GM21381 (cell line): ENCODE measurements around the gene ANKRD1.
"Not testable (repeated sequence)": the region's sequence is repeated elsewhere in the genome, so short reads cannot be mapped to it uniquely, and the experiment has no call there.

Source experiments
- ATAC-seq: cut with Tn5 transposase; IDR thresholded peaks from one replicate; pipeline ENCODE4 v1.9.1; 2021; ENCODE audit warnings: mild to moderate bottlenecking, moderate library complexity; ENCODE audit not compliant: unreplicated experiment

ANKRD1 gene

GRCh38 chr10:90913774-90914420 is 7.0 kb downstream of the ANKRD1 start:
- no peak for ATAC-seq

- ATAC-seq: no peak
Measured at GRCh38 chr10:90912854-90913479, 7.9 kb downstream of the ANKRD1 start.

GRCh38 chr10:90912174-90912573 is 8.7 kb downstream of the ANKRD1 start:
- no peak for ATAC-seq

DNA sequence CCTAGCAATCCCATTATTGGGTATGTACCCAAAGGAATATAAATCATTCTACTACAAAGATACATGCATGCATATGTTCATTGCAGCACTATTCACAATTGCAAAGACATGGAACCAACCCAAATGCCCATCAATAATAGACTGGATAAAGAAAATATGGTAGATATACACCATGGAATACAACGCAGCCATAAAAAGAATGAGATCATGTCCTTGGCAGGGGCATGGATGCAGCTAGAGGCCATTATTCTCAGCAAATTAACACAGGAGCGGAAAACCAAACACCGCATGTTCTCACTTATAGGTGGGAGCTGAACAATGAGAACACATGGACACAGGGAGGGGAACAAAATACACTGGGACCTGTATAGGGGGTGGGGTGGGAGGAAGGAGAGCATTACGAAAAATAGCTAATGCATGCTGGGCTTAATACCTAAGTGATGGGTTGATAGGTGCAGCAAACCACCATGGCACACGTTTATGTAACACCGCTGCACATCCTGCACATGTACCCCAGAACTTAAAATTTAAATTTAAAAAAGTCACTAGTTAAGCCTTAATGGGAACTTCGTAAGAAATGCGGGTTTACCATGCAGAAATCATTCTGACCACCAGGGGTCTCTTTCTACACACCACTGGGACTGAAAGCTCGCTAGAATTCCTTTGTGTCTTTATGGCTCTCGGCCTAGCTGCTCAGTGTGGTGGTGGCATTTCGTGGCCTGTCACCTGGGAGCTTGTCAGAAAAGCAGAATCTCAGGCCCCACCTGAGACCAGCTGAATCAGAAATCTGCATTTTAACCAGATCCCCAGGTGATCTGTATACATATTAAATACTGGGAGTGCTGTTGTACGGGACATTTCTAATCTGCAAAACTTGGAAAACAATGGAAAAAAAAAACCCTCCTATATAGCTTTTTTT is 9.5 kb downstream of the ANKRD1 start:
- peak; percentile 81 for ATAC-seq

DNA sequence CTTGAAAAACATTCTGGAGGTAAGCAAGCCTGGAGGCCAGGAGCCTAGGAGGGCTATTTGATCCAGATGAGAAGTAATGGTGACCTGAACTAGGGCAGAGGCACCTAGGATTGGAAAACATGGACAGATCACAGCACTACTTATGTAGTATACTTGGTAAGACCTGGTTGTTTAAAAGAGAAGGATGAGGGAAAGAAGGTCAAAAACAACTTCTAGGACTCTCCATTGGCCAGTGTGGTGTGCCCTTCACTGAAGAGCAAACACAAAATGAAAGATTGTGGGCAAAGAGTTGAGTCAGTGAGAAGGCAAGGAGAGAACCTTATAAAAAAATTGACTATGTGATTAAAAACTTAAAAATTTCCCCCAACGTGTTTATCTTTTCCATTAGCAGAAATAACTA is 14.3 kb downstream of the ANKRD1 start:
- no peak for ATAC-seq

DNA sequence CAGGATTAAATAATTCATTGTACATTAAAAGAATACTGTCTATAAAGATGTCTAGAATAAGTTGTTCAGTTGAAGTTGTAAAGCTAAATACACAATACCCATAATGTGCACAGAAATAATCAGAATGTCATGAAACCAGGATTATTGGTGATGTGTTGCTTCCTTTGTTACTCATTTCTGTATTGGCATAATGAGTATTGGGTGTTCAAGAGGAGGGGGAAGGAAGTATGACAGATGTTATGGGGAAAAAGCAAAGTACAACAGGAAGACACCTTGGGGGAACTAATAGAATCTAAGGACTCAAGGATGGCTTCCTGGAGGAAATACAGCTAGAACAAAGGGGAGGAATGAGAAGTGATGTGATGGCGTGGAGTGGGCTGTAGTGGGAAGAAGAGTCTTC is 15.0 kb downstream of the ANKRD1 start:
- ATAC-seq: no peak

GRCh38 chr10:90896916-90897315 is 24.0 kb downstream of the ANKRD1 start:
- ATAC-seq: not testable (repeated sequence)

- no peak for ATAC-seq
Measured at GRCh38 chr10:90893190-90893589, 27.7 kb downstream of the ANKRD1 start.

DNA sequence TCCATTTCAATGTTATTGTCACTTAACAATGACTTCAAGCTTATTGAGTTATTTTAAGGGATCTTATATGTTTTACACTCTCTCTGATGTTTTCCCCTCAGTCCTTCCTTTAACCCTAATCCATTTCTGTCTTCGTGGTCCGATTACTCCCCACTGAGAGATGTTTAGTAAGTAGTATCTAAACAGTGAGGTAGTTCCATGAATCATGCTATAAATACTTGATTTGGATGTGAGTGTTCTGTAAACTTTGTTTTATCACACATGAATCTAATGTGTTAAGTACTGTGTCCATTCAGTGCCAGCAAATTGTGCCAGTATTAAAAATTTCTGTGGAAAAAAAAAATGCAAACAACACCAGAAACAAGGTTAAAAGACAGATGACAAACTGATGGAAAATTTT is 30.5 kb downstream of the ANKRD1 start:
- no peak for ATAC-seq

GRCh38 chr10:90889636-90890035 is 31.3 kb downstream of the ANKRD1 start:
- ATAC-seq: no peak

GRCh38 chr10:90888387-90888786 is 32.5 kb downstream of the ANKRD1 start:
- no peak for ATAC-seq

DNA sequence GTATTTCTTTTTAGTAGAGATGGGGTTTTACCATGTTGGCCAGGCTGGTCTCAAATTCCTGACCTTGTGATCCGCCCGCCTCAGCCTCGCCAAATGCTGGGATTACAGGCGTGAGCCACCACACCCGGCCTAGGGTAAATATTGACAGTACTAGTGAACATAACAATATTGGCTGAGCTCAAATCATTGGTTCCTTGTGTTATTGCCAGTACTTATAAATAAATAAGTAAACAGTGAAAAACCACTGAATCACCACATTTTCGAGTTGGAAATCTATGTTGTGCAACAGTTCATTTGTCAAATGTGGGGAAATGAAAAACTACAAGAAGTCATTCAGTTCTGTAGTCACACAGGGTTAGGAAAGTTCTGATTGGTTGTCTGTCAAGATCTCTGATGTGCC is 33.3 kb downstream of the ANKRD1 start:
- no peak for ATAC-seq

- ATAC-seq: no peak
Measured at GRCh38 chr10:90885176-90885575, 35.7 kb downstream of the ANKRD1 start.

DNA sequence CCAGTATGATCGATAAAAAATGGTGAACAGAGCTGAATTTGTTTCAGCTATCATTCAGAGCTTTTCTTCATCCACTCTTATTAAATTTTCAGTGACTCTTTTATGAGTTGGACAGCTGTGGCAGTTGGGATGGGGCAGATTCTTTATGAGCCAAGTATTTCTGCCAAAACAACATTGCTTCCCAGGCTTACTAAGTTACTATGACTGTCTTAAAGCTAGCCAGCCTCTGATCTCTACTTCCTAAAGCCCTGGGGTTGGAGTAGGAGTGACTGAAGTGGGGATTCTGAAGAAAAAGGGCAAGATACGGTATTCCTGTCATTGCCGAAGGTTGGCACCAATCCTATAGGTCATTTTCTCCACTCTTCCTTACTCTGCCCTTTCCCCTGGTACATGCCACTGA is 36.5 kb downstream of the ANKRD1 start:
- ATAC-seq: no peak

DNA sequence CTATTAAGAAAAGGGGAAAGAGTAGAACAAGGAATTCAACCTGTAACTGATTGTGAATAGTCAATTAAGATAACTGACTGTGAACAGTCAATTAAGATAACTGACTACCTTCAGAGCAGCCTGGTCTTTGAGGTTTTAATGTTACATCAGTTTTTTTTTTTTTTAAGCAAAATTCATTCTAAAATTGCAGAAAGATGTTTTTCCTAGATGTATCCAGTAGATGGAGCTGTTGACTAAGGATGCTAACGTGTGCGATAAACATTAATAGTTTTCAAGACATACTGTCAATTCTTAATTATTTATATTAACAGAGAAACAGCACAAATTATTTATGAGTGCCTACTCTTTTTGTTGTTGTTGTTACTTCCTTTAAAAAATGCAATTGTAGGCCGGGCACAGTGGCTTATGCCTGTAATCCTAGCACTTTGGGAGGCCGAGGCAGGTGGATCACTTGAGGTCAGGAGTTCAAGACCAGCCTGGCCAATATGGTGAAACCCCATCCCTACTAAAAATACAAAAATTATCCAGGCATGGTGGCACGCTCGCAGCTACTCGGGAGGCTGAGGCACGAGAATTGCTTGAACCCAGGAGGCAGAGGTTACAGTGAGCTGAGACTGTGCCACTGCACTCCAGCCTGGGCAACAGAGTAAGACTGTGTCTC is 40.7 kb downstream of the ANKRD1 start:
- not testable (repeated sequence) for ATAC-seq

GRCh38 chr10:90879062-90879461 is 41.8 kb downstream of the ANKRD1 start:
- ATAC-seq: no peak

- ATAC-seq: no peak
Measured at GRCh38 chr10:90872648-90873020, 48.3 kb downstream of the ANKRD1 start.

DNA sequence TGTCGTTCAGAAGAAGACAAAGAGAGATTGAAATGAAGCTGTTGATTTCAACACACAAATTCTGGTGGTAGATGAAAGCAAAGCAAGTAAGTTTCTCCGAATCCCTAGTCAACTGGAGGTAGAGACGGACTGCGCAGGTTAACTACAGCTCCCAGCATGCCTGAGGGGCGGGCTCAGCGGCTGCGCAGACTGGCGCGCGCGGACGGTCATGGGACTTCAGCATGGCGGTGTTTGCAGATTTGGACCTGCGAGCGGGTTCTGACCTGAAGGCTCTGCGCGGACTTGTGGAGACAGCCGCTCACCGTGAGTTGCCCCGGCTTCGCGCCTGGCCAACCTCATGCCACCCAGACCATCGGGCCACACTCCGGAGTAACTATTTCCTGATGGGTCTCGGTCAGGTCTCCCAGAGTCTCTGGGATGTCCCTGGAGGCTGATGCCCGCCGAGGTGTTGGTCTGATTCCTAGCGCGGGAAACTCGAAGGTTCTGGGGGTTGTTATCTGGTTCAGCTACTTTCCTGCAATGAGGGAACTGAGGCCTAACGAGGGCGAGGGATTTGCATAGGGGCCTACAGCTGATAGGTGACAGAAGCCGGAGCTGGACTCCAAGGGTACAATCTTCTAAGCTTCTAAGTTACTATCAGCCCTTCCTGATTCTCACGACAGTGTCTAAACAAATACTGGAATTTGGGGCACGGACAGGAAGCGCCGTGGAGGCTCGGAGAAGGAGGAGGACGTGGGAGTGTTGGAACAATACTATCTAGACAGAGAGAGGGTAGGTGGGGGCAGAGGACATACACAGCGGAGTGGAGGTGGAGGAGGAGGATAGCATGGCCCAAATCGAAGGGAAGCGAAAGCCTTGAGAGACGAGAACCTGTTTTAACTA is 48.9 kb downstream of the ANKRD1 start, which contains the start of gene RPP30:
TSS of gene RPP30 (plus strand) at position 209 of the 882 bp plus-strand sequence. CDS start at position 222, 13 bp downstream.
- peak; percentile 98 for ATAC-seq

- peak; percentile 61 for ATAC-seq
Measured at GRCh38 chr10:90871279-90871765, 49.6 kb downstream of the ANKRD1 start.

- no peak for ATAC-seq
Measured at GRCh38 chr10:90866050-90866598, 54.8 kb downstream of the ANKRD1 start.
